ENCODE results near the gene PRICKLE4.

The PRICKLE4 gene

DNA sequence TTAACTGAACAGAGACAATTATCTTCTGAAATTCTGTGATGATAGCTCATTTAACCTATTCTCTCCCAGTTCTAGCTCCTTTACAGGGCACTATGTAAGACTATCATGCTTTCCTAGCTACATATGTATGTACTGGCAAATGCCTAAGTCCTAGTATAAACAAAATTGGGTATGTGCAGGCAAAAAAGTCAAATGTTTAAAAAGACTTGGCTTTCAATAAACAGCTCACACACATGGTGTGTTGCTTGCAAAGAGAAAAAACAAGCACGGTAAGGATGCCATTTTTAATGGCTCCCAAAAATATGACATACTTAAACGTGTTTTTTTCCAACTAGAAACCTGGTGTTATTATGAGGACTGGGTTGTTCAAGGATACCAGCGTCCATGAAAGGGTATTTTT lies 51.7 kb downstream of the PRICKLE4 start:
- Histone ChIP-seq H3K27me3 (ENCODE audit: insufficient read depth, insufficient read length) (no peaks in the 10 kb centered on the region), H3K4me3 (ENCODE audit: insufficient read length, low read depth) (no peak overlapping the region), H3K9ac (ENCODE audit: insufficient read length, low read depth) (no peak overlapping the region), H3K9me3 (ENCODE audit: insufficient read depth, low read length) (no peaks in the 10 kb centered on the region), H3K4me1 (ENCODE audit: insufficient read depth, insufficient read length) (no peaks in the 10 kb centered on the region), H3K36me3 (ENCODE audit: insufficient read depth, insufficient read length, low read length) (no peaks in the 10 kb centered on the region)
- TF ChIP-seq YY1 (IDR thresholded peaks at IDR 0.05; ENCODE audit: insufficient read depth, insufficient read length) (no peak), SUZ12 (IDR thresholded peaks at IDR 0.05; ENCODE audit: extremely low read depth, insufficient read depth, insufficient read length) (no peak)
- no peak for DNase-seq (ENCODE audit: low read depth, low spot score)

DNA sequence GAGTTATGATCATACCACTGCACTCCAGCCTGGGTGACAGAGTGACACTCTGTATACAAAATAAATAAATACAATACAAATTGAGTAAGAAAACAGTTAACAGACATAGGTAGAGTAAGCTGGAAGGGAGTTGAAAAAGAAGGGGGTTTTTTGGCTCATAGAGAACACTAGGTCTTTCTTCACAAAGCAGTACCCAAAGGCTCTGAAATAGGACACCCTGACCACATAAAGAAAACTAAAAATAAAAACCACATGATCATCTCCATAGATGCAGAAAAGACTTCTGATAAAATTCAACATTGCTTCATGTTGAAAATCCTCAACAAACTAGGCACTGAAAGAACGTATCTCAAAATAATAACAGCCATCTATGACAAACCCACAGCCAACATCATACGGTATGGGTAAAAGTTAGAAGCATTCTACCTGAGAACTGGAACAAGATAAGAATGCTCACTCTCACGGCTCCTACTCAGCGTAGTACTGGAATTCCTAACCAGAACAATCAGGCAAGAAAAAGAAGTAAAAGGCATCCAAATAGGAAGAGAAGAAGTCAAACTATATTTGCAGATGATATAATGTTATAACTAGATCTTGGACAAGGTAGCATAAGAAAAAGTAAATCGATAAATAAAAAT lies 55.6 kb downstream of the PRICKLE4 start:
- Histone ChIP-seq H3K9ac (ENCODE audit: insufficient read length, low read depth) (no peak overlapping the region), H3K9me3 (ENCODE audit: insufficient read depth, low read length) (no peaks in the 10 kb centered on the region), H3K36me3 (ENCODE audit: insufficient read depth, insufficient read length, low read length) (no peaks in the 10 kb centered on the region), H3K4me3 (ENCODE audit: insufficient read length, low read depth) (no peak overlapping the region), H3K27me3 (ENCODE audit: insufficient read depth, insufficient read length) (no peaks in the 10 kb centered on the region), H3K4me1 (ENCODE audit: insufficient read depth, insufficient read length) (no peaks in the 10 kb centered on the region)
- TF ChIP-seq ZNF274 (IDR thresholded peaks at IDR 0.05; ENCODE audit: low read depth, low read length) (no peak), SUZ12 (IDR thresholded peaks at IDR 0.05; ENCODE audit: extremely low read depth, insufficient read depth, insufficient read length) (no peak), YY1 (IDR thresholded peaks at IDR 0.05; ENCODE audit: insufficient read depth, insufficient read length) (no peak)
- DNase-seq (ENCODE audit: low read depth, low spot score): no peak

DNA sequence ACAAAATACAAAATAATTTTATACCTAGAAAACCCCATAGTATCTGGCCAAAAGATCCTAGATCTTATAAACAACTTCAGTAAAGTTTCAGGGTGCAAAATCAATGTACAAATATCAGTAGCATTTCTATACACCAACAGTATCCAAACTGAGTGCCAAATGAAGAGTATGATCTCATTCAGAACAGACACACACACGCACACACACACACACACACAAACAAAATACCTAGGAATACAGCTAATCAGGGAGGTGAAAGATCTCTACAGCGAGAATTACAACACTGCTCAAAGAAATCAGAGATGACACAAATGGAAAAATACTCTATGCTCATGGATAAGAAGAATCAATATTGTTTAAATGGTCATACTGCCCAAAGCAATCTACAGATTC lies 56.1 kb downstream of the PRICKLE4 start:
- Histone ChIP-seq H3K9me3 (ENCODE audit: insufficient read depth, low read length) (no peaks in the 10 kb centered on the region), H3K4me3 (ENCODE audit: insufficient read length, low read depth) (no peak overlapping the region), H3K27me3 (ENCODE audit: insufficient read depth, insufficient read length) (no peaks in the 10 kb centered on the region), H3K9ac (ENCODE audit: insufficient read length, low read depth) (no peak overlapping the region), H3K36me3 (ENCODE audit: insufficient read depth, insufficient read length, low read length) (no peaks in the 10 kb centered on the region), H3K4me1 (ENCODE audit: insufficient read depth, insufficient read length) (no peaks in the 10 kb centered on the region)
- no peak for TF ChIP-seq YY1 (IDR thresholded peaks at IDR 0.05; ENCODE audit: insufficient read depth, insufficient read length)
- no peak for TF ChIP-seq SUZ12 (IDR thresholded peaks at IDR 0.05; ENCODE audit: extremely low read depth, insufficient read depth, insufficient read length)
- no peak for TF ChIP-seq ZNF274 (IDR thresholded peaks at IDR 0.05; ENCODE audit: low read depth, low read length)
- DNase-seq (ENCODE audit: low read depth, low spot score): no peak
